Endodermal cell (in vitro differentiated cells): ENCODE results near the gene USP21. TPM values are rescaled to one million over a fixed set of nuclear protein-coding genes. Genes with fewer than 3 reads are reported as not detected.

Experiments
- DNase-seq: peaks from one replicate; pipeline ENCODE4 v3.0.0-alpha.2; 2017
- H3K27ac ChIP-seq: 2 replicates; pipeline ENCODE4 v1.5.1; 2013; ENCODE audit warnings: mild to moderate bottlenecking, low read depth, low read length, moderate library complexity
- H3K27me3 ChIP-seq: 2 replicates; pipeline ENCODE4 v1.6.1; 2013; ENCODE audit warnings: mild to moderate bottlenecking, low read length, moderate library complexity; ENCODE audit not compliant: insufficient read depth, control insufficient read depth, poor library complexity, severe bottlenecking
- H3K36me3 ChIP-seq: 2 replicates; pipeline ENCODE4 v1.7.0; 2013; ENCODE audit warnings: mild to moderate bottlenecking, low read length, moderate library complexity; ENCODE audit not compliant: control insufficient read depth, insufficient read depth
- H3K4me1 ChIP-seq: one replicate; pipeline ENCODE4 v1.7.0; 2013; ENCODE audit warnings: low read length; ENCODE audit not compliant: control insufficient read depth, insufficient read depth
- H3K4me3 ChIP-seq: 2 replicates; pipeline ENCODE4 v1.5.1; 2013; ENCODE audit warnings: mild to moderate bottlenecking, low read length, moderate library complexity
- H3K9ac ChIP-seq: 2 replicates; pipeline ENCODE4 v1.6.1; 2013; ENCODE audit warnings: mild to moderate bottlenecking, low read length, moderate library complexity; ENCODE audit not compliant: poor library complexity, severe bottlenecking; ENCODE audit errors: extremely low read depth
- H3K9me3 ChIP-seq: 2 replicates; pipeline ENCODE4 v1.6.1; 2013; ENCODE audit warnings: mild to moderate bottlenecking, low read length, moderate library complexity; ENCODE audit not compliant: control insufficient read depth
- H3K27ac Mint-ChIP-seq: 2 replicates; pipeline ENCODE4 v1.8.0; 2020; ENCODE audit warnings: mixed read lengths
- H3K27me3 Mint-ChIP-seq: 2 replicates; pipeline ENCODE4 v1.8.0; 2021; ENCODE audit warnings: mild to moderate bottlenecking, mixed read lengths; ENCODE audit not compliant: insufficient read depth
- H3K36me3 Mint-ChIP-seq: 2 replicates; pipeline ENCODE4 v1.8.0; 2020; ENCODE audit warnings: low read depth, mixed read lengths
- H3K4me1 Mint-ChIP-seq: 2 replicates; pipeline ENCODE4 v1.8.0; 2020; ENCODE audit warnings: mixed read lengths
- H3K4me3 Mint-ChIP-seq: 2 replicates; pipeline ENCODE4 v1.8.0; 2020; ENCODE audit warnings: mild to moderate bottlenecking, moderate library complexity, mixed read lengths
- H3K9me3 Mint-ChIP-seq: 2 replicates; pipeline ENCODE4 v1.8.0; 2020; ENCODE audit warnings: mild to moderate bottlenecking, mixed read lengths
- CTCF ChIP-seq: fragments of 200-600 bp; sonication (generic); conservative IDR thresholded peaks from 2 replicates; pipeline ENCODE4 v1.5.0; 2021; ENCODE audit warnings: antibody characterized with exemption, mild to moderate bottlenecking
- WGBS, 2 experiments: methylation state at CpG; one replicate each; pipeline versions ENCODE4 v1.1.5 to v1.1.7; 2013; ENCODE audit warnings: missing lambda C conversion rate in 2 of 2, mixed read lengths in 1 of 2; ENCODE audit not compliant: insufficient coverage in 1 of 2, insufficient read length in 1 of 2; 5-methylcytosine and 5-hydroxymethylcytosine counted together
- total RNA-seq, 2 donors: library from RNA; stranded (reverse); fragmentation: NEBNext Ultra II Directional in 1 of 2; extraction: Animal tissue kit (Norgen Biotek cat#: 25700) in 1 of 2; gene quantifications; 2 replicates in 1 of 2; 3 replicates in 1 of 2; pipeline ENCODE4 v1.2.1, GENCODE V29; 2021

The USP21 gene
- total RNA-seq, 2 donors from 2014 or later: 26.7 to 39.7 TPM

GRCh38 chr1:161111527-161111926, 47.8 kb upstream of the USP21 start:
- H3K27ac Mint-ChIP-seq: no peak overlapping the region
- H3K36me3 Mint-ChIP-seq: peaks cover 10% of the 10 kb centered on the region
- no peaks in the 10 kb centered on the region for H3K27me3 ChIP-seq

GRCh38 chr1:161113915-161114314, 45.4 kb upstream of the USP21 start:
- Mint-ChIP-seq H3K27me3 (no peaks in the 10 kb centered on the region), H3K4me3 (no peak overlapping the region), H3K4me1 (peaks cover 13% of the 10 kb centered on the region), H3K36me3 (peaks cover 8% of the 10 kb centered on the region), H3K27ac (no peak overlapping the region), H3K9me3 (no peaks in the 10 kb centered on the region)
- Histone ChIP-seq H3K27ac (no peak overlapping the region), H3K36me3 (peaks cover 13% of the 10 kb centered on the region), H3K4me1 (peaks cover 2% of the 10 kb centered on the region), H3K9me3 (no peaks in the 10 kb centered on the region), H3K4me3 (no peak overlapping the region), H3K9ac (no peak overlapping the region), H3K27me3 (no peaks in the 10 kb centered on the region)
- WGBS, 2 experiments: 98 to 100% methylated on average over 1 of the region's 1 CpG
- no peak for TF ChIP-seq CTCF
- DNase-seq: no peak

More at GRCh38 chr1:161111527-161111926, 47.8 kb upstream of the USP21 start:
- Histone ChIP-seq H3K4me3 (no peak overlapping the region), H3K9ac (no peak overlapping the region), H3K36me3 (peaks cover 13% of the 10 kb centered on the region), H3K4me1 (no peaks in the 10 kb centered on the region), H3K27ac (no peak overlapping the region), H3K9me3 (no peaks in the 10 kb centered on the region)
- Mint-ChIP-seq H3K4me1 (peaks cover 5% of the 10 kb centered on the region), H3K27me3 (no peaks in the 10 kb centered on the region), H3K4me3 (no peak overlapping the region), H3K9me3 (no peaks in the 10 kb centered on the region)
- TF ChIP-seq CTCF: no peak
- no peak for DNase-seq
- WGBS, 2 experiments: 96 to 100% methylated on average over 2 of the region's 2 CpGs

- no peak for TF ChIP-seq CTCF
- peaks cover 10% of the 10 kb centered on the region for H3K36me3 Mint-ChIP-seq
Measured at GRCh38 chr1:161114556-161114955, 44.7 kb upstream of the USP21 start.

More at GRCh38 chr1:161114556-161114955, 44.7 kb upstream of the USP21 start:
- Mint-ChIP-seq H3K27me3 (no peaks in the 10 kb centered on the region), H3K4me3 (no peak overlapping the region), H3K27ac (no peak overlapping the region), H3K4me1 (peaks cover 19% of the 10 kb centered on the region), H3K9me3 (no peaks in the 10 kb centered on the region)
- no peak overlapping the region for H3K9ac ChIP-seq
- no peaks in the 10 kb centered on the region for H3K9me3 ChIP-seq
- no peak for DNase-seq
- no peak overlapping the region for H3K4me3 ChIP-seq
- H3K27me3 ChIP-seq: no peaks in the 10 kb centered on the region
- no peak overlapping the region for H3K27ac ChIP-seq
- peaks cover 8% of the 10 kb centered on the region for H3K4me1 ChIP-seq
- WGBS, 2 experiments: 96% methylated on average over 2 of the region's 2 CpGs; no CpG with 5 or more reads in 1 of the 2 experiments
- H3K36me3 ChIP-seq: peaks cover 11% of the 10 kb centered on the region
